Measurements from ENCODE around the gene TPM3.

- TF ChIP-seq CTCF (IDR thresholded peaks at IDR 0.05): no peak
- TF ChIP-seq TCF7L2 (IDR thresholded peaks at IDR 0.05; ENCODE audit: low read depth, low read length): no peak
- TF ChIP-seq, protein P1, sequence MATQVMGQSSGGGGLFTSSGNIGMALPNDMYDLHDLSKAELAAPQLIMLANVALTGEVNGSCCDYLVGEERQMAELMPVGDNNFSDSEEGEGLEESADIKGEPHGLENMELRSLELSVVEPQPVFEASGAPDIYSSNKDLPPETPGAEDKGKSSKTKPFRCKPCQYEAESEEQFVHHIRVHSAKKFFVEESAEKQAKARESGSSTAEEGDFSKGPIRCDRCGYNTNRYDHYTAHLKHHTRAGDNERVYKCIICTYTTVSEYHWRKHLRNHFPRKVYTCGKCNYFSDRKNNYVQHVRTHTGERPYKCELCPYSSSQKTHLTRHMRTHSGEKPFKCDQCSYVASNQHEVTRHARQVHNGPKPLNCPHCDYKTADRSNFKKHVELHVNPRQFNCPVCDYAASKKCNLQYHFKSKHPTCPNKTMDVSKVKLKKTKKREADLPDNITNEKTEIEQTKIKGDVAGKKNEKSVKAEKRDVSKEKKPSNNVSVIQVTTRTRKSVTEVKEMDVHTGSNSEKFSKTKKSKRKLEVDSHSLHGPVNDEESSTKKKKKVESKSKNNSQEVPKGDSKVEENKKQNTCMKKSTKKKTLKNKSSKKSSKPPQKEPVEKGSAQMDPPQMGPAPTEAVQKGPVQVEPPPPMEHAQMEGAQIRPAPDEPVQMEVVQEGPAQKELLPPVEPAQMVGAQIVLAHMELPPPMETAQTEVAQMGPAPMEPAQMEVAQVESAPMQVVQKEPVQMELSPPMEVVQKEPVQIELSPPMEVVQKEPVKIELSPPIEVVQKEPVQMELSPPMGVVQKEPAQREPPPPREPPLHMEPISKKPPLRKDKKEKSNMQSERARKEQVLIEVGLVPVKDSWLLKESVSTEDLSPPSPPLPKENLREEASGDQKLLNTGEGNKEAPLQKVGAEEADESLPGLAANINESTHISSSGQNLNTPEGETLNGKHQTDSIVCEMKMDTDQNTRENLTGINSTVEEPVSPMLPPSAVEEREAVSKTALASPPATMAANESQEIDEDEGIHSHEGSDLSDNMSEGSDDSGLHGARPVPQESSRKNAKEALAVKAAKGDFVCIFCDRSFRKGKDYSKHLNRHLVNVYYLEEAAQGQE (IDR thresholded peaks at IDR 0.05; ENCODE audit: insufficient read depth in 1 of 2, low read depth in 2 of 2, low read length in 1 of 2): peak in 1 of 2 experiments; percentile 66; a peak in 1 of 4 replicates
- no peak for TF ChIP-seq SIN3A (IDR thresholded peaks at IDR 0.05; ENCODE audit: borderline replicate concordance, insufficient read depth, low read depth, low read length)
- TF ChIP-seq POLR2AphosphoS5 (IDR thresholded peaks at IDR 0.05; ENCODE audit: low read depth, low read length): peak; percentile 87
Observed at GRCh38 chr1:154183046-154183915, 8.6 kb downstream of the TPM3 start.
